ENCODE results near the gene CSH1. TPM values are rescaled to one million over a fixed set of nuclear protein-coding genes. Genes with fewer than 3 reads are reported as not detected.
"Not testable (repeated sequence)": the region's sequence is repeated elsewhere in the genome, so short reads cannot be mapped to it uniquely, and the experiment has no call there.

CSH1 gene
- total RNA-seq, 1 experiment from 2014 or later: not detected

GRCh38 chr17:63928966-63929695 lies 32.8 kb upstream of the CSH1 start:
- no peak for DNase-seq (ENCODE audit: low spot score)

DNA sequence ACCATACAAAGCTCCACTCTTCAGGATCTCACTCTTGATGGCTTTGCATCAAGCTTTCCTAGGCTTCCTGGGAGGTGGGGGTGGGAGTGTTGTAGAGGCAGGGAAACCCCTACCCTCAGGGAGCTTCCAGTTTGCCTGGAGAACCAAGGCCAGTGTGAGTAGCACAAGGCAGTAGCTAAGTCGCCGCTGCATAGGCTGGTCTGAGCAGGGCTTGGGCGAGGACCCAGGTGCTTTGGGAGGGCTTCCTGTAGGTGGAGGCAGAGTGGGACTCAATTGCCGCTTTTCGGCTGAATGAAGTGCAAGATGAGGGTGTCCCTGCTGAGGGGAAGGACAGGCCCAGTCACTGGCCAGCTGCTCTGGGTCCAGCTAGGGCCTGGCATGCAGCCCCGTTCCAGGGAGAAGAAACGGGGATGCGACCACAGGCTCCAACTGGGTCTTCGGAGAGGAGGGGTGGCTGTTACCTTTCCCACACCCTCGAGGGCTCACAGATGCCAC lies 31.8 kb upstream of the CSH1 start:
- DNase-seq (ENCODE audit: low spot score): no peak

DNA sequence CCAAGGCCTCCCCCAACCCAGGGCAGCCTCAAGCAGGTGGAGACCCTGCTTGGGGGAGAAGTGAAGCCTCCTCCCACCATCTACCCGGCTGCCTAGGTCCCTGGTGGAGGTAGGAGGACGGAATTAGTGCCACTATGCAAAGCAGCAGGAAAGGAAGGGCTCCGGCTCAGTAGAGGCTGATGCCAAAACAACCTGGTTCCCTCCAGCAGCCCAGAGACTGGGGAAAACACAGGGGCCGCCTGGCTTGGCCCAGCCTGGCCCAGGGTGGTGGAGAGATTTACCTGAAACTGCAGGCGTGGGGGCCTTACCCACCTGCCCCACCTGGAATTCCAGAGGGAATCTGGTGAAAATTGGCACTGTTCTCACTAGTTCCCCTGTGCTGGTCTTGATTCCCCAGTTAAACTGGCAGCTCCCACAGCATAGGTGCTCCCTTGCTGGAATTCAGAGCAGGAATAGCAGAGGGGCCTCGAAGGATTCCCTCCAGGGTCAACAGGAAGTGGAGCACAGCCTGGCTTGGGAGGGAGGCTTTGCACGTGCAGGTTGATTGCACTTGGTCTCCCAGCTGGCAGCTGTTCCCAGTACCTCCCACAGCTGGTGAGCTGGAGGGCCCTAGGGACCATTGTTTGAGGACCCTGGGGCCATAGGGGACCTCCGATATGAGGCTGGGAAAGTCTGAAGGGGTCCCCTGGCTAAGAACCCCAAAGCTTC lies 31.2 kb upstream of the CSH1 start:
- no peak for DNase-seq (ENCODE audit: low spot score)

- DNase-seq (ENCODE audit: low spot score): no peak
Measured at GRCh38 chr17:63926164-63926563, 29.8 kb upstream of the CSH1 start.

- DNase-seq (ENCODE audit: low spot score): no peak
Measured at GRCh38 chr17:63925615-63926014, 29.2 kb upstream of the CSH1 start.

DNA sequence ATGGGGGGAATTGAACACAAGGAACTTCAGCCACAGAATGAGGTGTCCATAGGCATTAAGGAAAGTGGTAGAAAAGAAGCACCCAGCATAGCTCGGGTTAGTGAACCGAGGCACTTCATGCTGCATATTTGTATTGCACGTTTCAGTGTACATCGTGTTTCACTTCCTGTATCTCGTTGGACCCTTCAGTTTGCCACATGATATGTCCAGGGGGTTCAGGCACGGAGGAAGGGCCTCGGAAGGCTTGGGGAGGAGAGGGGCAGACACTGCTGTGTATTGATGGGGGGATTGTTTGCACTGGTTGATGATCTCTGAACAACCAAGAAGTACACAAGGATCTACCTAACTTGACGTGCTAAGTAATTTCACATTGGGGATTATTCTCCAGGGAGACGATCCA lies 26.0 kb upstream of the CSH1 start:
- DNase-seq (ENCODE audit: low spot score): not testable (repeated sequence)

DNA sequence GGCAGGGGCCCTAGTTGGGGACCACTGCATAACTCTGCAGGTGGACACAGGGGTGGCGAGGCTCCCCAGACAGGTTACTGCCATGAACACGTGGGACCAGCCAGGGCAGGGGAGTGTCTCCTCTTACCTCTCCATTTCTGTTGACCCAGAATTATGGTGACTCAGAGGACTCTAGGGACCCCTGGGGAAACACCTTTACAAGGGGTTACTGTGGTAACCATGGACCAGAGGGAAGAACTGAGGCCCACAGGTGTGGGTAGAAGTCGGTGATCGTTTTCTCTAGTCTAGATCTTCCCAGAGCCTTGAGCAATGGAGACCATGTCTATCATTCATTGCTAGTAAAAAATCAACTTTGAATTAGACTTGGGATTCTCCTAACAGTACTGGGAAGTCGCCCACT lies 24.4 kb upstream of the CSH1 start:
- DNase-seq (ENCODE audit: low spot score): not testable (repeated sequence)

GRCh38 chr17:63920050-63920449 lies 23.7 kb upstream of the CSH1 start:
- DNase-seq (ENCODE audit: low spot score): not testable (repeated sequence)

DNA sequence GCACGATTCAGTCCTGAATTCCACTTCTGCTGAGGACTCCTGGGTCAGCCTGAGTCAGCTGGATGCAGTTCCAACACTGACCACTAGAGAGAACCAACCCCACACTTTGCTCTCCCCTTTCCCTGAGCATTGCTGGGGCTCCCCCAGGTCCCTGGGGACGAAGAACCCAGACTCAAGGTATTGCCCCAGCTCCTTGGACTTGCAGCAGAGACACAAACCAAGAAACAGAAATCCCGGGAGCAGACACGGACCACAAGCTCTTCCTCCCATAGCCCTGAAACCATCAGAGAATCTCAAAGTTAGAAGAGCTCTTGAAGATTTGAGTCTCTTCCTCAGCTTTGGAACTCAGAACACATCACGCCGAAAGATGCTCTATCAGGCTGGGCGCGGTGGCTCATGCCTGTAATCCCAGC lies 22.9 kb upstream of the CSH1 start:
- peak; percentile 63 for DNase-seq (ENCODE audit: low spot score)

- DNase-seq (ENCODE audit: low spot score): not testable (repeated sequence)
Measured at GRCh38 chr17:63918789-63919305, 22.5 kb upstream of the CSH1 start, which contains the start of gene GH1. Gene GH1, minus strand, starts transcription at chr17:63918839. Its CDS starts 63 bp downstream, at chr17:63918776.

- no peak for DNase-seq (ENCODE audit: low spot score)
Measured at GRCh38 chr17:63918305-63918704, 21.9 kb upstream of the CSH1 start.

DNA sequence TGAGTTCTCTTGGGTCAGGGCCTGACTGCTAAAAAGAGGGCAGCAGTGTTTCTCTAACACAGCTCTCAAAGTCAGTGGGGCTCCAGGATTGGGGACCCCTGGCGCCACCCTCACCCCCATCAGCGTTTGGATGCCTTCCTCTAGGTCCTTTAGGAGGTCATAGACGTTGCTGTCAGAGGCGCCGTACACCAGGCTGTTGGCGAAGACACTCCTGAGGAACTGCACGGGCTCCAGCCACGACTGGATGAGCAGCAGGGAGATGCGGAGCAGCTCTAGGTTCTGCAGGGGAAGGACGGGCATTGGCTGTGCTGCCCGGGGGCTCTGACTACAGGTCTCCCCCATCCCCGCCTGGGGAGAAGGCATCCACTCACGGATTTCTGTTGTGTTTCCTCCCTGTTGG lies 21.3 kb upstream of the CSH1 start:
- no peak for DNase-seq (ENCODE audit: low spot score)

GRCh38 chr17:63917206-63917605 lies 20.8 kb upstream of the CSH1 start:
- not testable (repeated sequence) for DNase-seq (ENCODE audit: low spot score)

DNA sequence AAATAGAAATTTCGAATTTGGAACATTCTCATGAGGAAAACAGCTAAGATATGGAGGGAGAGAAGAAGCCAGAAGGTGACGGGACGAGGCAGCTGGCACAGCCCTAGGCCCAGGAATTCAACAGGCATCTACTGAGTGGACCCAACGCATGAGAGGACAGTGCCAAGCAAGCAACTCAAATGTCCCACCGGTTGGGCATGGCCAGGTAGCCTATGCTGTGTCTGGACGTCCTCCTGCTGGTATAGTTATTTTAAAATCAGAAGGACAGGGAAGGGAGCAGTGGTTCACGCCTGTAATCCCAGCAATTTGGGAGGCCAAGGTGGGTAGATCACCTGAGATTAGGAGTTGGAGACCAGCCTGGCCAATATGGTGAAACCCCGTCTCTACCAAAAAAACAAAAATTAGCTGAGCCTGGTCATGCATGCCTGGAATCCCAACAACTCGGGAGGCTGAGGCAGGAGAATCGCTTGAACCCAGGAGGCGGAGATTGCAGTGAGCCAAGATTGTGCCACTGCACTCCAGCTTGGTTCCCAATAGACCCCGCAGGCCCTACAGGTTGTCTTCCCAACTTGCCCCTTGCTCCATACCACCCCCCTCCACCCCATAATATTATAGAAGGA lies 20.3 kb upstream of the CSH1 start:
- DNase-seq (ENCODE audit: low spot score): no peak

DNA sequence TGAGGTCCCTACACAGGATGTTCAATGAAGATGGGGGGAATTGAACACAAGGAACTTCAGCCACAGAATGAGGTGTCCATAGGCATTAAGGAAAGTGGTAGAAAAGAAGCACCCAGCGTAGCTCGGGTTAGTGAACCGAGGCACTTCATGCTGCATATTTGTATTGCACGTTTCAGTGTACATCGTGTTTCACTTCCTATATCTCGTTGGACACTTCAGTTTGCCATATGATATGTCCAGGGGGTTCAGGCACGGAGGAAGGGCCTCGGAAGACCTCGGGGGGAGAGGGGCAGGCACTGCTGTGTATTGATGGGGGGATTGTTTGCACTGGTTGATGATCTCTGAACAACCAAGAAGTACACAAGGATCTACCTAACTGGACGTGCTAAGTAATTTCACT lies 19.4 kb upstream of the CSH1 start:
- not testable (repeated sequence) for DNase-seq (ENCODE audit: low spot score)

DNA sequence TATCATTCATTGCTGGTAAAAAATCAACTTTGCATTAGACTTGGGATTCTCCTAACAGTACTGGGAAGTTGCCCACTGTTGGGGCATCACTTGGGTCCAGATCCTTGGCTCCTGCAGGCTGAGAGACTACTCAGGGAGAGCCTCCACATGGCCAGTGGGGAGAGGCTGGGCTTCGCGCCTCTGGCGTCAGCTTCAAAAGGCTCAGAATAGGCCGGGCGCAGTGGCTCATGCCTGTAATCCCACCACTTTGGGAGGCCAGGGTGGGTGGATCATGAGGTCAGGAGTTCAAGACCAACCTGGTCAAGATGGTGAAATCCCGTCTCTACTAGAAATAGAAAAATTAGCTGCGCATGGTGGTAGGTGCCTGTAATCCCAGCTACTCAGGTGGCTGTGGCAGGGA lies 18.1 kb upstream of the CSH1 start:
- DNase-seq (ENCODE audit: low spot score): no peak

DNA sequence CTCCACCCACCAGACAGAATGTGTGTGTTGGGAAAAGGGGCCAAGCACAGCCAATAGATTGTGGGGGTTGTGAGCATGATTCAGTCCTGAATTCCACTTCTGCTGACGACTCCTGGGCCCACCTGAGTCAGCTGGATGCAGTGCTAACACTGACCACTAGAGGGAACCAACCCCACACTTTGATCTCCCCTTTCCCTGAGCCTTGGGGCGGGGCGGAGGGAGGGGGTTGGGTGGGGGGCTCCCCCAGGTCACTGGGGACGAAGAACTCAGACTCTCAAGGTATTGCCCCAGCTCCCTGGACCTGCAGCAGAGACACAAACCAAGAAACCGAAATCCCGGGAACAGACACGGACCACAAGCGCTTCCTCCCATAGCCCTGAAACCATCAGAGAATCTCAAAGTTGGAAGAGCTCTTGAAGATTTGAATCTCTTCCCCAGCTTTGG lies 15.3 kb upstream of the CSH1 start:
- DNase-seq (ENCODE audit: low spot score): peak; percentile 49

GRCh38 chr17:63911041-63911635 lies 14.8 kb upstream of the CSH1 start, which contains the start of gene CSHL1:
Gene CSHL1, minus strand, starts transcription at chr17:63911258. Its CDS starts 62 bp downstream, at chr17:63911196.
- DNase-seq (ENCODE audit: low spot score): no peak

GRCh38 chr17:63910096-63910495 lies 13.7 kb upstream of the CSH1 start:
- DNase-seq (ENCODE audit: low spot score): no peak

GRCh38 chr17:63909586-63909985 lies 13.2 kb upstream of the CSH1 start:
- DNase-seq (ENCODE audit: low spot score): not testable (repeated sequence)

DNA sequence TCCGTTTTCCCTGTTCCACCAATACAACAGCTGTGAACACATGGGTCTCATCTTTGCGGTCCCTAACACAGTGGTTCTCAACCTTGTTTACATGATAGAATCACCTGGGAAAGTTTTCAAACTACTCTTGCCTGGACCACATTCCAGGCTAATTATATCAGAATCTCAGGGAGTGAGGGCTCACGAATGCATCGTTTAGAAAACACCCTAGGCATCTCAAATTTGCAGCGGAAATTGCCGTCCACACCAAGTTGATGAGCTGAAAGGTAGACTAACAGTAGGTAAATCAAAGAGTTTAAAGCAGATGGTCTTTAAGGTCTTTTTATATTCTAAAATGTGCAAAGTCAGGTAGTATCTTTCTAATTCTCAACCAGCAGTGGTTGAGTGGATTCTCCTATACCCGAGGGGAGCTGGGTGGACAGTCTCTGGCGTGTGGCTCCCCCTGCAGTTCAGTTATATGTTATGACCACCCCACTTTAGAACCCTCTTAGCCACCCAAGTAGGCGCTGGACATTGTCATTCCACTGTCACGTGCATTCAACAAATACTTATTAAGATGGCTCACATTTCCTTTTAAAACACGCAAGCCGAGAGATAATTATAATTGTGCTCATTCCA lies 10.9 kb upstream of the CSH1 start:
- DNase-seq (ENCODE audit: low spot score): peak; percentile 27
